BJ (cell line): ENCODE data around the gene SLC30A1. TPM values are rescaled to one million over a fixed set of nuclear protein-coding genes. Genes with fewer than 3 reads are reported as not detected.
A peak's percentile ranks its signal among the peaks of the same experiment; 100 is the strongest.

Experiments used
- CTCF ChIA-PET: fragments of 350-600 bp; formaldehyde crosslinking; extraction: SDS; loops from one replicate; lab custom pipeline; 2021; ENCODE audit warnings: antibody characterized with exemption, inconsistent platforms; lab: Yijun Ruan, JAX
- POLR2A ChIA-PET: fragments of 300-600 bp; sonication (Branson Sonifier 250); formaldehyde crosslinking; extraction: SDS; loops from one replicate; lab custom pipeline; 2021; ENCODE audit warnings: antibody characterized with exemption; lab: Charles Lee
- DNase-seq: peaks from one replicate; pipeline ENCODE4 v3.0.0-alpha.2; 2011; ENCODE audit warnings: low read depth
- H3K27me3 ChIP-seq: 2 replicates; pipeline ENCODE4 v1.6.0; 2011; ENCODE audit warnings: low read length; ENCODE audit not compliant: control insufficient read depth, insufficient read depth
- H3K36me3 ChIP-seq: 2 replicates; pipeline ENCODE4 v1.5.1; 2011; ENCODE audit warnings: low read length; ENCODE audit not compliant: control insufficient read depth, insufficient read depth
- H3K4me3 ChIP-seq: 2 replicates; pipeline ENCODE4 v1.5.1; 2011; ENCODE audit warnings: low read depth, mild to moderate bottlenecking, control low read depth, low read length
- CTCF ChIP-seq: IDR thresholded peaks from 2 replicates; pipeline ENCODE4 v1.5.1; 2011; ENCODE audit warnings: low read depth, mild to moderate bottlenecking, control low read depth, inconsistent platforms, low read length, moderate library complexity; ENCODE audit not compliant: insufficient read depth
- polyA plus RNA-seq: library from polyadenylated mRNA; depleted of rRNA; stranded (reverse); fragments of >200 nt; gene quantifications from 2 replicates; pipeline ENCODE4 v1.2.3, GENCODE V29; 2011

SLC30A1 gene
- polyA plus RNA-seq, 1 experiment: 5.8 TPM

GRCh38 chr1:211588711-211589110 lies 9.8 kb upstream of the SLC30A1 start:
- no peaks in the 10 kb centered on the region for H3K36me3 ChIP-seq
- no peak for DNase-seq
- no peak for TF ChIP-seq CTCF
- no peak overlapping the region for H3K4me3 ChIP-seq
- CTCF ChIA-PET: interaction anchor here (0.6 to 2.1 kb wide), 4 partner anchors 10 to 61 kb away, joined by 3 to 4 read pairs (median 3); partner anchors contain the start of gene SLC30A1
- POLR2A ChIA-PET: no interaction called here
- no peaks in the 10 kb centered on the region for H3K27me3 ChIP-seq

GRCh38 chr1:211587123-211587522 lies 8.2 kb upstream of the SLC30A1 start:
- CTCF ChIA-PET: interaction anchor here (1.4 kb wide), 2 partner anchors 25 to 61 kb away, joined by 3 to 6 read pairs; no protein-coding TSS in a partner anchor
- Histone ChIP-seq H3K4me3 (no peak overlapping the region), H3K27me3 (no peaks in the 10 kb centered on the region), H3K36me3 (no peaks in the 10 kb centered on the region)
- no peak for TF ChIP-seq CTCF
- POLR2A ChIA-PET: no interaction called here
- DNase-seq: no peak

- DNase-seq: no peak
- H3K36me3 ChIP-seq: no peaks in the 10 kb centered on the region
- ChIA-PET POLR2A (no interaction called here), CTCF (interaction anchor here (1.4 kb wide), 1 partner anchor 25 kb away, joined by 6 read pairs; no protein-coding TSS in a partner anchor)
- no peaks in the 10 kb centered on the region for H3K27me3 ChIP-seq
- no peak for TF ChIP-seq CTCF
- H3K4me3 ChIP-seq: no peak overlapping the region
Observed at GRCh38 chr1:211586538-211586937, 7.6 kb upstream of the SLC30A1 start.

- ChIA-PET POLR2A (no interaction called here), CTCF (interaction anchor here (0.6 kb wide), 2 partner anchors 892 to 1143 kb away, joined by 3 read pairs; no protein-coding TSS in a partner anchor)
- Histone ChIP-seq H3K4me3 (no peak overlapping the region), H3K36me3 (no peaks in the 10 kb centered on the region), H3K27me3 (no peaks in the 10 kb centered on the region)
- no peak for TF ChIP-seq CTCF
- DNase-seq: no peak
Observed at GRCh38 chr1:211583011-211583992, 4.3 kb upstream of the SLC30A1 start.

GRCh38 chr1:211581526-211581925 lies 2.6 kb upstream of the SLC30A1 start:
- H3K27me3 ChIP-seq: no peaks in the 10 kb centered on the region
- TF ChIP-seq CTCF: no peak
- no peak overlapping the region for H3K4me3 ChIP-seq
- no peaks in the 10 kb centered on the region for H3K36me3 ChIP-seq
- DNase-seq: peak; percentile 48
- CTCF ChIA-PET: interaction anchor here (1.1 kb wide), 1 partner anchor 29 kb away, joined by 3 read pairs; no protein-coding TSS in a partner anchor
- POLR2A ChIA-PET: interaction anchor here (0.8 kb wide), 1 partner anchor 67 kb away, joined by 3 read pairs; no protein-coding TSS in a partner anchor
